A673 (cell line): ENCODE data around the gene SYNGR2. TPM values are rescaled to one million over a fixed set of nuclear protein-coding genes. Genes with fewer than 3 reads are reported as not detected.

Experiments
- BruUV-seq: library from RNA; stranded (reverse); fragments of 400-500 nt; replicated peaks from 2 replicates; lab custom pipeline; 2021; lab: Mats Ljungman, UMichigan
- CTCF ChIA-PET: fragments of 300-600 bp; sonication (Branson Sonifier 250); formaldehyde crosslinking; loops from one replicate; lab custom pipeline; 2022; ENCODE audit warnings: antibody characterized with exemption; lab: Charles Lee
- POLR2A ChIA-PET: fragments of 300-600 bp; sonication (Branson Sonifier 250); formaldehyde crosslinking; loops from one replicate; lab custom pipeline; 2022; ENCODE audit warnings: antibody characterized with exemption; ENCODE audit not compliant: low non-redundant PET; lab: Charles Lee
- DNase-seq: peaks from one replicate; pipeline ENCODE4 v3.0.0-alpha.2; 2015; ENCODE audit warnings: low spot score
- H3K27ac ChIP-seq: fragments of 200-600 bp; sonication (generic); 2 replicates; pipeline ENCODE4 v1.5.1; 2016; ENCODE audit warnings: mixed run types, low read depth, mild to moderate bottlenecking, mixed read lengths, antibody characterized with exemption, low read length; ENCODE audit not compliant: poor library complexity, severe bottlenecking
- H3K27me3 ChIP-seq: fragments of 200-600 bp; sonication (generic); replicated peaks from 2 replicates; pipeline ENCODE4 v1.6.1; 2017; ENCODE audit warnings: mixed run types, low read depth, mild to moderate bottlenecking, mixed read lengths, antibody characterized with exemption, low read length; ENCODE audit not compliant: insufficient read depth, poor library complexity
- H3K36me3 ChIP-seq: fragments of 200-600 bp; sonication (generic); 2 replicates; pipeline ENCODE4 v1.6.1; 2016; ENCODE audit warnings: mixed run types, mild to moderate bottlenecking, mixed read lengths, antibody characterized with exemption, low read length; ENCODE audit not compliant: insufficient read depth, poor library complexity, severe bottlenecking
- H3K4me1 ChIP-seq: fragments of 200-600 bp; sonication (generic); 2 replicates; pipeline ENCODE4 v1.6.1; 2017; ENCODE audit warnings: mixed run types, mild to moderate bottlenecking, mixed read lengths, antibody characterized with exemption, low read length; ENCODE audit not compliant: insufficient read depth, poor library complexity, severe bottlenecking
- H3K4me3 ChIP-seq: fragments of 200-600 bp; sonication (generic); 2 replicates; pipeline ENCODE4 v1.5.1; 2016; ENCODE audit warnings: low read depth, mixed run types, mild to moderate bottlenecking, mixed read lengths, low read length; ENCODE audit not compliant: poor library complexity, severe bottlenecking
- H3K9me3 ChIP-seq: fragments of 200-600 bp; sonication (generic); 2 replicates; pipeline ENCODE4 v1.6.1; 2016; ENCODE audit warnings: mixed run types, low read depth, mild to moderate bottlenecking, mixed read lengths, antibody characterized with exemption, low read length; ENCODE audit not compliant: poor library complexity, severe bottlenecking
- EZH2 ChIP-seq: fragments of 200-600 bp; sonication (generic); IDR thresholded peaks from 2 replicates; pipeline ENCODE4 v1.6.1; 2017; ENCODE audit warnings: borderline replicate concordance, low read depth, mild to moderate bottlenecking, mixed read lengths, antibody characterized with exemption, low read length; ENCODE audit not compliant: poor library complexity, severe bottlenecking
- intact Hi-C: fragments of 100-400 bp; cut with micrococcal nuclease; formaldehyde crosslinking; loops from one replicate; pipeline ENCODE4 v1.10.0; 2022; ENCODE audit not compliant: unreplicated experiment
- total RNA-seq: library from RNA; stranded (reverse); gene quantifications from 2 replicates; pipeline ENCODE4 v1.2.3, GENCODE V29; 2021
- TF ChIP-seq, protein P1 (sequence below): fragments of 300-800, 200-600 bp; sonication (generic); conservative IDR thresholded peaks from 2 replicates; pipeline ENCODE4 v1.5.1; 2017; ENCODE audit warnings: low read depth, mild to moderate bottlenecking, antibody characterized with exemption, low read length, moderate library complexity, mixed read lengths

Gene SYNGR2
- total RNA-seq, 1 experiment from 2014 or later: 55.3 TPM

DNA sequence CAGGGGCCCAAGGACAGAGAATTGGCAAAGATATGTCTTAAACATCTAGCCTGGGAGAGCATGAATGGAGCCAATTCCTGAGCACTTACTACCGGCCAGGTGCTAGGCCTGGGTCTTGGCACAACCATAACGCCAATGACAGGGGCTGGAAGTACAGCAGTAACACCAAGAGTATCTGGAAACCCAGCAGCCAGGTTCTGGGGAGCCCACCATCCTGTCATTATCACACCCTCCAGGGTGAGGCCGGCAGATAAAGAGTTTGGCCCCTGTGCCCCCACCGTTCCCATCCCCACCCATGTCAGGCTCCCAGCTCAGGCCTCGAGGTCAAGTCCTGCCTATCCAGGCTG is 38.3 kb upstream of the SYNGR2 start:
- CTCF ChIA-PET: no interaction called here
- Histone ChIP-seq H3K36me3 (no peaks in the 10 kb centered on the region), H3K27me3 (no peaks in the 10 kb centered on the region), H3K9me3 (no peaks in the 10 kb centered on the region), H3K4me1 (peaks cover 46% of the 10 kb centered on the region), H3K27ac (no peak overlapping the region), H3K4me3 (no peak overlapping the region)
- BruUV-seq: no TSS peak
- intact Hi-C loops: no loop called here
- DNase-seq: no peak
- POLR2A ChIA-PET: no interaction called here
- no peak for TF ChIP-seq EZH2
- TF ChIP-seq, protein P1, sequence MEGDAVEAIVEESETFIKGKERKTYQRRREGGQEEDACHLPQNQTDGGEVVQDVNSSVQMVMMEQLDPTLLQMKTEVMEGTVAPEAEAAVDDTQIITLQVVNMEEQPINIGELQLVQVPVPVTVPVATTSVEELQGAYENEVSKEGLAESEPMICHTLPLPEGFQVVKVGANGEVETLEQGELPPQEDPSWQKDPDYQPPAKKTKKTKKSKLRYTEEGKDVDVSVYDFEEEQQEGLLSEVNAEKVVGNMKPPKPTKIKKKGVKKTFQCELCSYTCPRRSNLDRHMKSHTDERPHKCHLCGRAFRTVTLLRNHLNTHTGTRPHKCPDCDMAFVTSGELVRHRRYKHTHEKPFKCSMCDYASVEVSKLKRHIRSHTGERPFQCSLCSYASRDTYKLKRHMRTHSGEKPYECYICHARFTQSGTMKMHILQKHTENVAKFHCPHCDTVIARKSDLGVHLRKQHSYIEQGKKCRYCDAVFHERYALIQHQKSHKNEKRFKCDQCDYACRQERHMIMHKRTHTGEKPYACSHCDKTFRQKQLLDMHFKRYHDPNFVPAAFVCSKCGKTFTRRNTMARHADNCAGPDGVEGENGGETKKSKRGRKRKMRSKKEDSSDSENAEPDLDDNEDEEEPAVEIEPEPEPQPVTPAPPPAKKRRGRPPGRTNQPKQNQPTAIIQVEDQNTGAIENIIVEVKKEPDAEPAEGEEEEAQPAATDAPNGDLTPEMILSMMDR: no peak

DNA sequence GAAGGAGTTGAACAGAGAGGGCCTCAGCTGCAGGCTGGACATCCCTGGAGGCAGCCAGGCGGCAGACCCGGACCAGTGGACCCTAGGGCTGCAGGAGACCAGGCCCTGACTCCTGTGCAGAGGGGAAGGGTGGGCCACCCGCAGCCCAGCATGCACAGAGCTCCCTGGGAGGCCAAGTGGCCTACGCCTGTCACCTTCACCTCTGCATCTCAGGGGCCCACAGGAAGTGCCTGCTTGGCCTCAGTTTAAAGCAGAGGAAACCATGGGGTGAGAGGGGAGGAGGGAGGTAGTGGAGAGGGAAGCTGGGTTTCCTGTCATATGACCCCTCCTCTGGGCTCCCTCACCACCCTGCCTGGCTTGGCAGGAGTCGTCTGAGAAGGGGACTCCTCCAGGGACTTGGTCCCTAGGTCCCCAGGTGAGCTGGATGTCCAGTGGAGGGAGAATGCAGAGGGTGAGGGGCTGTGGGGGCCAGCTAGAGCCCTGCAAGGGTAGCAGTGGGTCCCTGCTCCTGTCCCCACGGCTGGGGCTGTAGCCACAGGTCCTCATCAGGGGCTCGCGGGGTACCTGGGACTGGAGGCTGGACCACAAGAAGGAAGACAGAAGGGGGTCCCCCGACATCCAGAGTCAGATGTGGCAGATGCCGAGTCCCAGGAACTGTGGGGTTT is 37.8 kb upstream of the SYNGR2 start, which contains the start of gene TMC8:
TMC8 (plus strand) TSS at position 335 of the 665 bp plus-strand sequence. CDS start 818 bp downstream, outside the sequence.
- POLR2A ChIA-PET: no interaction called here

DNA sequence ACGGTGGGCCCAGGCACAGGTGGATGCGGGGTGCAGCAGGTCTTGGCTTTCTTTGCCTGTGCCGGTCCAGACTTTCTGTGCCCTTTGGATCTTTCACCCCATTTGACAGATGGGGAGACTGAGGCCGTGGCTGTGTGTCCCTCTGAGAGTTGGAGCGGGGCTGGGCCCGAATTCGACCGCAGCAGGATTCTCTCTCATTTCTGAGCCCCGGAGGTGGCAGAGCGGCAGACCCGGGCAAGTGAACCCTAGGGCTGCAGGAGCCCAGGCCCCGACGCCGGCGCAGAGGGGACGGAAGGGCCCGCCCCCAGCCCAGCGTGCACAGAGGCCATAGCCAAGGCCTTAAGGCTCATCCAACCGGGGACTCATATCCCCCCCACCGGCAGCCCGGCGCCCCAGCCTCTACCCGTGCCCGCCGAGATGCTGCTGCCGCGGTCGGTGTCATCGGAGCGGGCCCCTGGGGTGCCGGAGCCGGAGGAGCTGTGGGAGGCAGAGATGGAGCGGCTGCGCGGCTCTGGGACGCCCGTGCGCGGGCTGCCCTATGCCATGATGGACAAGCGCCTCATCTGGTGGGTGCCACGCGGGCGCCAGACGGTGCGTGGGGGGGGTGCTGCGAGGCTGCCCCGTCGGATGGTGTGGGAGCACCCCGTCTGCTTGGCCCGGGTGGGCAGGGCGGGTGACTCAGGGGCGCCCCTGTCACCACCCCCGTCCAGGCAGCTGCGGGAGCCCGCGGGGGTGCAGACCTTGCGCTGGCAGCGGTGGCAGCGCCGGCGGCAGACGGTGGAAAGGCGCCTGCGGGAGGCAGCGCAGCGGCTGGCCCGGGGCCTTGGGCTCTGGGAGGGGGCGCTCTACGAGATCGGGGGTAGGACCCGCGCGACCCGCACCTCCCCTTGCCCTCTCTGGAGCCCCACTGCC is 37.0 kb upstream of the SYNGR2 start:
- no peaks in the 10 kb centered on the region for H3K27me3 ChIP-seq
- BruUV-seq: no TSS peak
- H3K36me3 ChIP-seq: no peaks in the 10 kb centered on the region
- CTCF ChIA-PET: no interaction called here
- TF ChIP-seq, protein P1: no peak
- no peak for TF ChIP-seq EZH2
- no peak for DNase-seq
- H3K4me3 ChIP-seq: peak overlapping the region; percentile 23
- H3K27ac ChIP-seq: no peak overlapping the region
- H3K9me3 ChIP-seq: no peaks in the 10 kb centered on the region
- peaks cover 45% of the 10 kb centered on the region for H3K4me1 ChIP-seq
- POLR2A ChIA-PET: no interaction called here
- intact Hi-C loops: no loop called here

More for the DNA sequence above, 37.8 kb upstream of the SYNGR2 start, which contains the start of gene TMC8:
- H3K27me3 ChIP-seq: no peaks in the 10 kb centered on the region
- no TSS peak for BruUV-seq
- TF ChIP-seq EZH2: no peak
- TF ChIP-seq, protein P1: no peak
- H3K9me3 ChIP-seq: no peaks in the 10 kb centered on the region
- CTCF ChIA-PET: no interaction called here
- intact Hi-C loops: no loop called here
- no peaks in the 10 kb centered on the region for H3K36me3 ChIP-seq
- no peak for DNase-seq
- peak within 1 kb of the TSS; percentile 23 for H3K4me3 ChIP-seq
- no peak within 1 kb of the TSS for H3K27ac ChIP-seq
- peaks cover 46% of the 10 kb centered on the region for H3K4me1 ChIP-seq
